IMR-90 (cell line): ENCODE data around the gene UBL3. TPM values are rescaled to one million over a fixed set of nuclear protein-coding genes. Genes with fewer than 3 reads are reported as not detected.

ENCODE experiments used
- ATAC-seq: fragments of 200-7000 bp; cut with Tn5 transposase; 2 replicates; pipeline ENCODE4 v1.9.1; 2020; ENCODE audit warnings: low read depth, mild to moderate bottlenecking, moderate library complexity
- BruUV-seq: library from RNA; stranded (reverse); fragments of 400-500 nt; replicated peaks from 2 replicates; lab custom pipeline; 2021; lab: Mats Ljungman, UMichigan
- CTCF ChIA-PET: fragments of 300-600 bp; formaldehyde crosslinking; extraction: SDS; loops from one replicate; lab custom pipeline; 2021; ENCODE audit warnings: antibody characterized with exemption; lab: Yijun Ruan, JAX
- POLR2A ChIA-PET: fragments of 300-600 bp; sonication (Branson Sonifier 250); formaldehyde crosslinking; loops from one replicate; lab custom pipeline; 2022; ENCODE audit warnings: antibody characterized with exemption; ENCODE audit not compliant: unreplicated experiment; lab: Charles Lee
- DNase-seq: peaks from one replicate; pipeline ENCODE4 v3.0.0; 2013
- H2AFZ ChIP-seq: replicated peaks from 2 replicates; pipeline ENCODE3; 2013; ENCODE audit warnings: low read length, mild to moderate bottlenecking; ENCODE audit not compliant: poor library complexity
- H2AK5ac ChIP-seq: 2 replicates; pipeline ENCODE4 v1.6.1; 2013; ENCODE audit warnings: low read depth, low read length, inconsistent platforms
- H2AK9ac ChIP-seq: replicated peaks from 2 replicates; pipeline ENCODE3; 2013; ENCODE audit warnings: mild to moderate bottlenecking, low read depth, low read length, moderate library complexity; ENCODE audit not compliant: poor library complexity
- H2BK120ac ChIP-seq: 2 replicates; pipeline ENCODE4 v1.6.1; 2013; ENCODE audit warnings: low read depth, low read length, inconsistent platforms
- H2BK15ac ChIP-seq: 3 replicates; pipeline ENCODE4 v1.6.1; 2013; ENCODE audit warnings: low read depth, low read length, inconsistent platforms
- H2BK20ac ChIP-seq: 2 replicates; pipeline ENCODE4 v1.6.1; 2013; ENCODE audit warnings: low read depth, mild to moderate bottlenecking, inconsistent platforms, low read length, moderate library complexity
- H2BK5ac ChIP-seq: 2 replicates; pipeline ENCODE4 v1.6.1; 2013; ENCODE audit warnings: mild to moderate bottlenecking, low read depth, low read length, inconsistent platforms; ENCODE audit not compliant: poor library complexity, severe bottlenecking
- H3K14ac ChIP-seq: replicated peaks from 2 replicates; pipeline ENCODE4 v1.6.1; 2013; ENCODE audit warnings: low read depth, low read length, inconsistent platforms
- H3K18ac ChIP-seq: 2 replicates; pipeline ENCODE4 v1.6.1; 2013; ENCODE audit warnings: low read depth, low read length, control low read depth
- H3K23ac ChIP-seq: 2 replicates; pipeline ENCODE4 v1.6.1; 2013; ENCODE audit warnings: low read depth, low read length, inconsistent platforms
- H3K27ac ChIP-seq: 2 replicates; pipeline ENCODE4 v1.5.1; 2013; ENCODE audit warnings: mild to moderate bottlenecking, control low read depth, low read length; ENCODE audit not compliant: insufficient read depth
- H3K27me3 ChIP-seq: 2 replicates; pipeline ENCODE4 v1.6.1; 2013; ENCODE audit warnings: low read length; ENCODE audit not compliant: control insufficient read depth, insufficient read depth
- H3K36me3 ChIP-seq: 2 replicates; pipeline ENCODE4 v1.6.1; 2013; ENCODE audit warnings: low read length, mixed read lengths; ENCODE audit not compliant: control insufficient read depth, insufficient read depth
- H3K4ac ChIP-seq: 2 replicates; pipeline ENCODE4 v1.6.1; 2013; ENCODE audit warnings: low read depth, low read length, inconsistent platforms
- H3K4me1 ChIP-seq: 2 replicates; pipeline ENCODE4 v1.6.1; 2013; ENCODE audit warnings: low read length, mixed read lengths; ENCODE audit not compliant: control insufficient read depth, insufficient read depth
- H3K4me2 ChIP-seq: 2 replicates; pipeline ENCODE4 v1.6.1; 2013; ENCODE audit warnings: low read depth, mild to moderate bottlenecking, control low read depth, low read length, moderate library complexity
- H3K4me3 ChIP-seq: 2 replicates; pipeline ENCODE4 v1.5.1; 2013; ENCODE audit warnings: low read depth, mild to moderate bottlenecking, control low read depth, low read length, moderate library complexity; ENCODE audit not compliant: insufficient read depth
- H3K56ac ChIP-seq: 2 replicates; pipeline ENCODE4 v1.6.1; 2013; ENCODE audit warnings: low read length, inconsistent platforms; ENCODE audit not compliant: insufficient read depth; ENCODE audit errors: extremely low read depth
- H3K79me1 ChIP-seq, 2 experiments: 2 replicates each; pipeline ENCODE4 v1.6.1; 2013; ENCODE audit warnings: low read length in 2 of 2, inconsistent platforms in 1 of 2, low read depth in 1 of 2
- H3K9ac ChIP-seq: 2 replicates; pipeline ENCODE4 v1.6.1; 2013; ENCODE audit warnings: low read depth, low read length, control low read depth
- H3K9me1 ChIP-seq: 2 replicates; pipeline ENCODE4 v1.6.1; 2013; ENCODE audit warnings: low read length, inconsistent platforms; ENCODE audit not compliant: insufficient read depth
- H3K9me3 ChIP-seq: 2 replicates; pipeline ENCODE4 v1.6.1; 2013; ENCODE audit warnings: low read length; ENCODE audit not compliant: control insufficient read depth, insufficient read depth
- H4K20me1 ChIP-seq: 2 replicates; pipeline ENCODE4 v1.6.1; 2013; ENCODE audit warnings: low read length, inconsistent platforms; ENCODE audit not compliant: insufficient read depth
- H4K5ac ChIP-seq: 2 replicates; pipeline ENCODE4 v1.6.1; 2013; ENCODE audit warnings: mild to moderate bottlenecking, low read depth, low read length, control low read depth
- H4K8ac ChIP-seq, 2 experiments: 2 replicates each; pipeline ENCODE4 v1.6.1; 2013; ENCODE audit warnings: low read depth in 2 of 2, low read length in 2 of 2, control low read depth in 1 of 2, inconsistent platforms in 1 of 2
- H4K91ac ChIP-seq: 2 replicates; pipeline ENCODE4 v1.6.1; 2013; ENCODE audit warnings: low read depth, low read length, inconsistent platforms; ENCODE audit not compliant: insufficient read depth
- CEBPB ChIP-seq: IDR thresholded peaks from 2 replicates; pipeline ENCODE4 v1.6.1; 2012; ENCODE audit warnings: low read depth, low read length, improper control_type of control experiment
- CHD1 ChIP-seq: IDR thresholded peaks from 2 replicates; pipeline ENCODE4 v1.6.1; 2012; ENCODE audit warnings: low read depth, low read length, improper control_type of control experiment
- CTCF ChIP-seq: conservative IDR thresholded peaks from 2 replicates; pipeline ENCODE4 v1.5.1; 2012; ENCODE audit warnings: mild to moderate bottlenecking, low read depth, low read length, improper control_type of control experiment
- MAFK ChIP-seq: IDR thresholded peaks from 2 replicates; pipeline ENCODE4 v1.6.1; 2012; ENCODE audit warnings: low read depth, low read length, improper control_type of control experiment
- NFE2L2 ChIP-seq: fragments of 150-350 bp; IDR thresholded peaks from 2 replicates; pipeline ENCODE4 v1.6.1; 2016; ENCODE audit warnings: low read depth, mild to moderate bottlenecking, low read length
- POLR2A ChIP-seq: IDR thresholded peaks from 2 replicates; pipeline ENCODE4 v1.6.1; 2012; ENCODE audit warnings: mild to moderate bottlenecking, low read depth, low read length
- RAD21 ChIP-seq: IDR thresholded peaks from 2 replicates; pipeline ENCODE4 v1.6.1; 2012; ENCODE audit warnings: low read length, improper control_type of control experiment
- RCOR1 ChIP-seq: IDR thresholded peaks from 2 replicates; pipeline ENCODE4 v1.6.1; 2012; ENCODE audit warnings: mild to moderate bottlenecking, low read length, improper control_type of control experiment; ENCODE audit not compliant: insufficient replicate concordance
- WGBS, 2 experiments: methylation state at CpG; one replicate each; pipeline versions ENCODE4 v1.1.5 to v1.1.7; 2013; ENCODE audit warnings: missing lambda C conversion rate in 2 of 2; ENCODE audit not compliant: insufficient read length in 1 of 2; ENCODE audit errors: extremely low coverage in 2 of 2; 5-methylcytosine and 5-hydroxymethylcytosine counted together
- dilution Hi-C: fragments of 300-500 bp; cut with HindIII; formaldehyde crosslinking; loops from one replicate; pipeline ENCODE4 v1.14.3; 2018; ENCODE audit warnings: low sequenced_read_pairs; ENCODE audit not compliant: unreplicated experiment
- in situ Hi-C: fragments of 300-500 bp; cut with MboI; formaldehyde crosslinking; loops from 3 replicates; pipeline ENCODE4 v1.14.3; 2019; ENCODE audit warnings: low sequenced_read_pairs, inconsistent platforms, mixed read lengths
- intact Hi-C: fragments of 100-400 bp; cut with micrococcal nuclease; formaldehyde crosslinking; loops from 2 replicates; pipeline ENCODE4 v1.10.0; 2022
- polyA plus RNA-seq, 3 experiments: library from polyadenylated mRNA; depleted of rRNA; stranded (reverse); fragments of >200 nt; gene quantifications; 2 replicates each; pipeline ENCODE4 v1.2.3, GENCODE V29; 2012; ENCODE audit warnings: low replicate concordance in 1 of 3
- total RNA-seq: library from RNA; depleted of rRNA; stranded (reverse); fragments of >200 nt; gene quantifications from 2 replicates; pipeline ENCODE4 v1.2.3, GENCODE V29; 2012
- TF ChIP-seq, protein P1 (sequence below): fragments of 150-350 bp; IDR thresholded peaks from 2 replicates; pipeline ENCODE4 v1.6.1; 2017; ENCODE audit warnings: mild to moderate bottlenecking, antibody characterized with exemption, low read length, low read depth

UBL3 gene
- total and polyA plus RNA-seq, 2 of the 4 experiments (the other 2 are of a cell fraction) = 16.0 to 19.9 TPM

DNA sequence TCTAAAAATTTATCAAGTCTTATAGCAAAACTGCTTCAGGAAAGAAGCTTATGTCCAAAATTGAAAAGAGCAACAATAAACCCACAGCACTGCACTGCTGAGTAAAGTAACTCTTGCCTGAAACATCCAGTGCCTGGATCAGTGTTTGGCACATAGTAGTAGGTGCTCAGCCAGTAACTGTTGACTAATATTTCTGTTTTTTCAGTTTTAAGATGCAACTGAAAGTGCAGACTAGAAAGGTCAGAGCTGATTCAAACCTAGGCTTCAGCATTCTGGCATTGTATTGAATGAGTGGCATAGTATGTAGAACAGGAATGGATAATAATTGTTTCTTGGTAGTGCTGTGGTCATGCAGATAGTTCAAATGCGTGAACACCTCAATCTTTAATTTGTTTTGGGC is 67.6 kb downstream of the UBL3 start:
- Histone ChIP-seq H3K14ac (no peak overlapping the region), H4K20me1 (peaks cover 18% of the 10 kb centered on the region; the same call in 1 of the 2 replicates)

More for the DNA sequence above, 67.6 kb downstream of the UBL3 start:
- Histone ChIP-seq H3K56ac (no peak overlapping the region), H3K27ac (no peak overlapping the region), H2BK20ac (no peak overlapping the region), H3K18ac (no peak overlapping the region), H3K79me1 (peaks cover 16 to 40% of the 10 kb centered on the region in 2 experiments), H3K4me1 (peaks cover 2% of the 10 kb centered on the region; the same call in 1 of the 2 replicates), H2AK5ac (no peak overlapping the region), H3K23ac (no peak overlapping the region), H3K36me3 (no peaks in the 10 kb centered on the region), H2AFZ (no peak overlapping the region), H3K4me3 (no peak overlapping the region), H2AK9ac (no peak overlapping the region), H3K4ac (no peak overlapping the region), H3K9ac (no peak overlapping the region), H3K9me1 (peaks cover 2% of the 10 kb centered on the region; the same call in 1 of the 2 replicates), H2BK120ac (no peak overlapping the region), H4K8ac (no peak overlapping the region), H4K5ac (no peak overlapping the region), H3K4me2 (no peak overlapping the region), H3K27me3 (no peaks in the 10 kb centered on the region), H4K91ac (no peak overlapping the region), H2BK5ac (no peak overlapping the region), H2BK15ac (no peak overlapping the region), H3K9me3 (no peaks in the 10 kb centered on the region)
- no peak for ATAC-seq
- DNase-seq = no peak
- intact Hi-C loops = no loop called here
- no TSS peak for BruUV-seq
- dilution Hi-C loops = no loop called here
- no peak for TF ChIP-seq NFE2L2
- TF ChIP-seq MAFK = no peak
- no peak for TF ChIP-seq RCOR1
- no peak for TF ChIP-seq CHD1
- no peak for TF ChIP-seq CTCF
- TF ChIP-seq CEBPB = no peak
- TF ChIP-seq, protein P1, sequence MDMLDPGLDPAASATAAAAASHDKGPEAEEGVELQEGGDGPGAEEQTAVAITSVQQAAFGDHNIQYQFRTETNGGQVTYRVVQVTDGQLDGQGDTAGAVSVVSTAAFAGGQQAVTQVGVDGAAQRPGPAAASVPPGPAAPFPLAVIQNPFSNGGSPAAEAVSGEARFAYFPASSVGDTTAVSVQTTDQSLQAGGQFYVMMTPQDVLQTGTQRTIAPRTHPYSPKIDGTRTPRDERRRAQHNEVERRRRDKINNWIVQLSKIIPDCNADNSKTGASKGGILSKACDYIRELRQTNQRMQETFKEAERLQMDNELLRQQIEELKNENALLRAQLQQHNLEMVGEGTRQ = no peak
- no peak for TF ChIP-seq RAD21
- no peak for TF ChIP-seq POLR2A
- no CpG with 5 or more reads among the region's 1 CpG for WGBS, 2 experiments
- POLR2A ChIA-PET = no interaction called here
- CTCF ChIA-PET = interaction anchor here (1.2 kb wide), 1 partner anchor 12 kb away, joined by 5 read pairs; no protein-coding TSS in a partner anchor
- in situ Hi-C loops = no loop called here
